ENCODE results near the gene MLXIP.

DNA sequence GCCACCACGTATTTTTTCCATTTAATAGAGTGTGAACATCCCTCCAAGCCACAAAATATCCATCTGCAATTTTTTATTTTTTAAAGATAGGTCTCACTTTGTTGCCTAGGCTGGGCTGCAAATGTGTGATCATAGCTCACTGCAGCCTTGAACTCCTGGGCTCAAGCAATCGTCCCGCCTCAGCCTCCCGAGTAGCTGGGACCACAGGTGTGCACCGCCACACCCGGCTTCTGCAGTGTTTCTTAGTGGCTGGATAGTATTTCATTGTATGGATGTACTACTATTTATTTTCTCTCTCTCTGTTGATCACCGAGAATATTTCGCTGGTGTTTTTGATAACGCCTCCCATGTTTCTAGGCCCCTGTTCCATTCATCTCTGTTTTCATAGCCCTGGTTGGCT lies 17.5 kb downstream of the MLXIP start:
- TF ChIP-seq, protein P1, sequence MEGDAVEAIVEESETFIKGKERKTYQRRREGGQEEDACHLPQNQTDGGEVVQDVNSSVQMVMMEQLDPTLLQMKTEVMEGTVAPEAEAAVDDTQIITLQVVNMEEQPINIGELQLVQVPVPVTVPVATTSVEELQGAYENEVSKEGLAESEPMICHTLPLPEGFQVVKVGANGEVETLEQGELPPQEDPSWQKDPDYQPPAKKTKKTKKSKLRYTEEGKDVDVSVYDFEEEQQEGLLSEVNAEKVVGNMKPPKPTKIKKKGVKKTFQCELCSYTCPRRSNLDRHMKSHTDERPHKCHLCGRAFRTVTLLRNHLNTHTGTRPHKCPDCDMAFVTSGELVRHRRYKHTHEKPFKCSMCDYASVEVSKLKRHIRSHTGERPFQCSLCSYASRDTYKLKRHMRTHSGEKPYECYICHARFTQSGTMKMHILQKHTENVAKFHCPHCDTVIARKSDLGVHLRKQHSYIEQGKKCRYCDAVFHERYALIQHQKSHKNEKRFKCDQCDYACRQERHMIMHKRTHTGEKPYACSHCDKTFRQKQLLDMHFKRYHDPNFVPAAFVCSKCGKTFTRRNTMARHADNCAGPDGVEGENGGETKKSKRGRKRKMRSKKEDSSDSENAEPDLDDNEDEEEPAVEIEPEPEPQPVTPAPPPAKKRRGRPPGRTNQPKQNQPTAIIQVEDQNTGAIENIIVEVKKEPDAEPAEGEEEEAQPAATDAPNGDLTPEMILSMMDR (IDR thresholded peaks at IDR 0.05), result no peak
- TF ChIP-seq POLR2AphosphoS5 (IDR thresholded peaks at IDR 0.05), result no peak
- no peak for TF ChIP-seq EP300 (IDR thresholded peaks at IDR 0.05; ENCODE audit: low read depth)
- TF ChIP-seq POLR2A (IDR thresholded peaks at IDR 0.05), result no peak

All from transverse colon (tissue), 4 donors.